DMS53 (cell line): ENCODE data around the gene ABHD14A.
A peak's percentile ranks its signal among the peaks of the same experiment; 100 is the strongest.

Experiments used
- DNase-seq: peaks from one replicate; lab custom pipeline; 2025; lab: John Stamatoyannopoulos, UW

Gene ABHD14A

DNA sequence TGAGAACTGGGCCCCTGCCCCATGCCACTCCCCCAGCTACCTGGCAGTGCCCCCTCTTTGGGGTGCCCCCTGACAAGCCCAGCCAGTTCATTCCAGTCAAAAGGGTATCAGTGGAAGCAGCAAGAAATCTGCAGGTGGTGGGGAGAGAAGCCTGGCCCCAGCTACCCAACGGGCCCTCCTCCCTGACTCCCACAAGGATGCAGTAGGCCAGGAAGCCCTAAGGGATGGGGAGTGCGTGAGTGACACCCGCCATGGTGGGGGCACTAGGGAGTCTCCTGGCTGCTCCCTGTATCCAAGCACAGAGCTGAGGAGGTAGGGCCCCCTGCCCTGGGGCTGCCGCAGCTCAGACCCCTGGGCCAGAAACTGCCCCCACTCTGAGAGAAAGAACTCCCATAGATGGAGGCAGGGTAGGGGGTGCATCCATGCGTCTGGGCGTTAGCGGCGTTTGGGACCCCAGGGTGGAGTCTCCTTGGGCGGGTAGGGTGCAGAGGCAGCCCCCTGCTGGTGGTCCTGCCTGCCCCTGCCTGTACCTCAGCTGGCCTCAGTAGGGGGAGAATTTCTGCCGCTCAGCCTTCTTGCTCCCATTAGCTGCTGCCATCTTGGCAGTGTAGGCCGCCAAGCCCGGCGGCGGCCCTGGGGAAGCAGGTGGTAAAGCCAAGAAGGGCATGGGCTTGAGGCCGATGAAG lies 17.2 kb upstream of the ABHD14A start:
- DNase-seq = no peak

DNA sequence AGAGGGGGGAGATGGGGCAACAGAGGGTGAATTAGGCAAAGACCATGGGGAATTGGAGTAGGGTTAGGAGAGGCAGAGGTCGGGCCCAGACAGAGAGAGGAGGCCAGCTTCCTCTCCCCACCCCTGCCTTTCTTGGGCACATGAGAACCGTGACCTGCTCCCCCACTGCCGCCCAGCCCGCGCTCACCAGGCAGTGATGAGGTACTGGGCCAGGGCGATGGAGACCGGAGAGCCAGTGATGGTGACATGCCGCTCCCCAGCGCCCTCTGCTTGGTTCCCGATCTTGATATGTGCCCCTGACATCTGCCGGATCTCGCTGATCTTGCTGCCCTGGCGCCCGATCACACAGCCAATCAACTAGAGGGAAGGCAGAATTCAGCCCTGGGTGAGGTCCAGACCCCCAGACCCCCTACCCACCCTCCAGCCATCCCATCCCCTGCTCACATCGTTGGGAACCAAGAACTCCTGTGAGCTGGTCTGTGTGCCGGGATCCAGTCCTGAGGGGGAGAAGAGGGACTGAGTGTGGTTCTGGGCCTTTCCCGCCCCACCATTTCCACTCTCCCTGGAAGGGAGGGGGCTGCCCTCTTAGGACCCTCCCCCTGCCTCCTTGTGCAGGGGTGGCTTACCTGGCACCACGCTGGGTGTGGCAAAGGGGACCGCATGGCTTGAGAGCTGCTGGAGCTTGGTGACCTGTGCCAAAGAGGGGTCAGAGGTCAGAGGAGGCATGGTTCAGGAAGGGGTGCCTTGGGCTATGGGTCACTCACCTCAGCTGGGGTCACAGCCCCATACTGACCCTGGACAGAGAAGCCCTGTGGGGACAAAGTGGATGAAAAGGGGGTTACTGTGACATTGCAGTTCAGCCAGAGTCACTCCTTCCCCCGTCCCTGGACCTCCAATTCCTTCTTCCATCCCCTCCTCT lies 16.0 kb upstream of the ABHD14A start:
- no peak for DNase-seq

DNA sequence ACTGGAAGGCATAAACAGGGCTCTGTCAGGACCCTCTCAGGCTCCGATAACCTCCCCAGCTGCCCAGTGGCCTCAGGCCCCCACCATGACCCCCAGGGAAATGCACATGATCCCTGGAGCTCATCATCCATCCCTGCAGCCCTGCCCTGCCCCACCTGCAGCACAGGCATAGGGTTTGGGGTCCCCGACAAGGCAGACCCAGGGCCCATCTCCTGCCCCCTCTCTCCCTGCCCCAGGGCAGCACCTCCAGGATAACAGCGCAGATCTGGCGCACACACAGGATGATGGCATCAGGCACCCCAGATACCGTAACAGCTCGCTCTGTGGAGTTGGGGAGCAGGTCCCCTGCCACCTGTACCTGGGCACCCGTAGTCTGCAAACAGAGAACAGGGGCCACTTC lies 15.2 kb upstream of the ABHD14A start:
- DNase-seq = no peak

DNA sequence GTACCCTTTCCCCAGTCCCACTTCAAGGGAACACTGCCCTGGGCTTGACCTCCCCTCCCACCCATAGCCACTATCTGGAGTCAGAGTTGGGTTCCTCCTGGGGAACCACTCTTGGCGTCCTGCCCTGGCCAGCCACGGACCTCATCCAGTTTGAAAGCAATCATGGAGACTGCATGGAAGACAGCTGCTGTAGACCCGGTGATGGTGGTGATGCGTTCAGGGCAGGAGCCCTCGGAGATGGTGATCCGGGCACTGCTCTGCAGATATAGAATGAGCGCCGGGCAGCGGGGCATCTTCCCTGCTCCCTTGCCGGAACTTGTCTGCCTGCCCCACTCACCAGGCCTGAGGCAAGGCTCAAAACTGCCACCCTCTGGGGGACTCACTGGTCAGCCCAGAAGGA lies 14.5 kb upstream of the ABHD14A start:
- no peak for DNase-seq

DNA sequence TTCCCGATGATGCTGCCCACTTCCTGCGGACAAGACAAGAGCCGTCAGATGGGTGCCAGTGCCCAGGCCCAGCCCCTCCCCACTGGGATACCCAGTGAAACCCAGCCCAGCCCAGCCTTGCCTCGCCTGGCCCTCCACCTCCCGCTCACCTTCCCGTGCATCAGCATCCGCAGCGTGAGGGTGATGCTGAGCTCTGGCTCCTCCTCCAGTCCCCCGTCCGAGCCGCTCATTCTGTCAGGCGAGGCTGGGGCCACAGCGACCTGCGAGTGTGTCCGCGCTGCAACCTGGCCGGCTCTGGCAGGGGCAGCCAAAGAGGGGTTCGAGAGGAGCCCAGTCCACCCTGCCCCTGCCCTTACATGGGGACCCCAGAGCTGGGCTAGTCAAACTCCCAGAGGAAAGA lies 13.9 kb upstream of the ABHD14A start:
- DNase-seq = no peak

DNA sequence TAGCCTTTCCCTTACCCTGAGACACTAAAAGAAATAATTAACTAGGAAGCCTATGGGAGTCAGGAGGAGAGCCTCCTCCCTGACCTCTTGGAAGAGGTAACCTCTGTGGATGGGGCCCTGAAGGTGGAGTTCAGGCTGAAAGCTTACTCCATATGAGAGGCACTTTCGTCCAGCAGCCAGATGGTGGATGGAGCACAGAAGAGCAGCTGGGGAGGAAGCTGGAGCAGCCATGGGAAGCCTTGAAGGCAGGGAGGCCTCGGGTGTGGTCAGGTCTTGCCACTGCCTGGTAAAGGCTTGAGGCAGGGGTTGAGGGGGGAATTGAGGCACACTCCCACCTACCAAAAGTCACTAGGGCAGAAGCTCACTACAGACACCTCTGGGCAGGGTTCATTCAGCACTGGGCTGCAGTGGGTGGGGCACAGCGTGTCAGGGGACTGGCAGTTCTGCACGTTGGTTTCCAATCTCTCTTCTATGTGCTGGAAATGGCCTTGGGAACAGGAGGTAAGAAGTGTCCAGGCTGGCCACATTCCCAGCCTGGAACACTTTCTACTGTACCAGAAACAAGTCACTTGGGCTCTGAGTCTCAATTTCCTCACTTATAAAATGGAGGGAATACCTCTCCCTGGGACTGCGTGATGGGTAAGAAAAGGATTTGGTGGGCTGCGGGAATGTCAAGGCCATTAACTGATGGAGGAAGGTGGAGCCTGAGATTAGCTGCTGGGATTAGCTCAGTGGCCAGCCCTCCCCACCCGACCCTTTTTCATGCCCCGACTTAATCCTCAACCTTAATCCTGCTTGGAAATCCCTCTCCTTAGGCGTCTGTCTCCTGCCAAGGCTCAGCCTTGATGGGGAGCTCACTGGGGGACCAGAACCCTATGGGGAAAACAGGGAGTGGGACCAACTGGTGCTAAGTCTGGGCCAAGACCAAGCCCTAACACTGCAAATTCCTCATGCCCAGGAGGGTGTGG lies 13.0 kb upstream of the ABHD14A start:
- DNase-seq = no peak

DNA sequence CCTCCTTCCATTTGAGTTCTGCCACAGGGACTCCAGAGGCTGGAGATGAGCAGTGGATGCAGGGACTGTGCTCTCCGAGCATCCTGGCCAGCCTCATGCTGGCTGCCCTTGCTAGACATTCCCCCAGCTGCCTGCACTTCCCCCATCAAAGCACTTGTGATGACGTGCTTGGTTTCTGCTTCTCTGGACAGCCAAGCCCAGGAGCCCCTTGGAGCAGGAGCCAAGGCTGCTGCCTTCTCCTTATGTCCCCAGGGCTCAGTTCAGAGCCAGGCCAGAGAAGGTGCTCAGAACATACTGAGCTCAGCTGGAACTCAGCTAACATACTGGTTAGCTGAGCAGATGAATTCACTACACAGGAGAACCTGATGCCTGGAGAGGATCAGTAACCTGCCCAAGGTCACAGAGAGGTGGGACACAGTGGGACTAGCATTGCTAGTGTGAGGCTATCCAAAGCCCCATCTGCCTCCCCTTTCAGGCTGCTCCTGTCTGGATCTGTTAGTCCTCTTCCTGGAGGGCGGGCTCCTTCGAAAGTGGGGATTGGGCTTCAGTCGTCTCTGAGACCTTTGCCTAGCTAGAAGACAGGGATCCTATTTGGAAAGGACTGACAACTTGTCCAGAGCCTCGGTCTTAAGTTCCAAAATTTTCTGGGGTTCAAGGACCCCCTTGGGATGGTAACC lies 11.9 kb upstream of the ABHD14A start:
- DNase-seq = no peak

DNA sequence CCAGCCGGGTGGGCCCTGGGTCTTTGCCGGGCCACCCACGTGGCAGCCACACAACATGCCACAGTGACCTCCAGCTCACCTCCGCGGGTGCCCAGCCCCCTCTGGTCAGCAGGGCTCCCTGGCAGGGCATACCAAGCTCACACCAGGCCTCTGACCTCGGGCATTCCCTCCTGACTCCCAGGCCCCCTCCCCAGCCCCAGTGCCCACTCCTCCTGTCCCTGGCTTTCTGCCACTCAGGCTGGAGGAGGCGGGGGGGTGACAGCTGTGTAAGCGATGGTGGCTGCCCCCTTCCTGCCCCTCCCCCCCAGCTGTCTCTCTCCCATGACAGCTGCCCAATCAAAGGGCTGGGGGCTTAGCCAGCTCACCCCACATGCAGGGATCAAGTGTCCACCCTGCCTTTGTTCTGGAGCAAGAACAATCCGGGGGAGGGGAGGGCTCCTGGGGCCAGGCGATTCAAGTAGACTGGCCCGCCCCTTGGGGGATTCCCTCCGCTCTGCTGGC lies 10.9 kb upstream of the ABHD14A start:
- DNase-seq = no peak

DNA sequence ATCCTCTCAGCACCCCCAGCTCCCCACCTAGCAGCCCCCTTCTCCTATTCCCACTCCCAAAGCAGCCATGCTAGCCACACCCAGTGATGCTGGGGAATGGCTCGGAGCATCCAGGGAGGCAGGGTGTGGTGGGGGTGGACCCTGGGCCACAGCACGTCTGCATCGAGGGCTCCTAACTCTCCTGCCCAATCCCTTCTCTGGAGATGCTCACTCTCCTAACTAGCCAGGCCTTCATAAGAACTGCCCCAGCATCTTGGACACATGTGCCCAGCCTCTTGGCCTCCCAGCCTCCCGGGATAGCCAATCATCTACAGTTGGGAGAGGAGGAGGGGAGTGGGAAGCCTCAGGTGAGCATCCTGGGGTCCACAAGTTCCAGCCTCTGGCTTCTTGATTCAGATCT lies 10.3 kb upstream of the ABHD14A start:
- no peak for DNase-seq

DNA sequence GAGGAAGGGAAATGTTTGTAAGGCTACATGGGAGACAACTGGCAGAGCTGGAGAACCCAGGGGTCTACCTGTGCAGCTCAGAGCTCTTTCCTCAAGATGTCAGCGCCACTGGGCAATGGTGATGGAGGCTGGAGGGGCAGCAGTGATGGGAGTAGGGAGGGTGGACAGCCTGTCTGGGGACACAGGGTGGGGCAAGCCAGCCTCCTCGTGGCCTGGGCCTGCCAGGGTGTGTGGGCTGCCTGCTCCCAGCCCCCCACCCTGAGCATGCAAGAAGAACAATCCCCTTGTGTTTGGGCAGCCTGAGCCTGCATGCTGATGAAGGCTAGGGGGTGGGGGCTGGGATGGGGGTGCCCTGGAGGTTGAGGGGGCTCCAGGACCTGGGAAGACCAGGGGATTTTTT lies 8.8 kb upstream of the ABHD14A start:
- no peak for DNase-seq

DNA sequence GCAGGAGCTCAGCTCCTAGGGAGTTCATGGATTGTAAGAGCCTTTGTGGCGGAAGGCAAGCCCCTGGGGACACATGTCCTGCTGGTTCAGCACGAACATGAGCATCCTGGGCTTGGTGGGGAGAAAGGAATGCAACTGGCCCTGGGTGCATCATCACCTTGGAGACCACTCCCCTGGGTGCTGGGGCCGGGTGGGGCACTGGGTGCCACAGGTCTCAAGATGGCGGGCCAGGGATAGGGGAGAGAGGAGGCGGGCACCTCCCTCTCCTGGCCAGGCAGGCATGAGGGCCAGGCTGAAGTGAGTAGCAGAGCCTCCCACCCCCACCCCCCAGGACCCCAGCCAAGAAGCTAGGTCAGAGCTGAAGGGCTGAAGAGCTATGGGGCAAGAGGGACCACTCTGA lies 8.4 kb upstream of the ABHD14A start:
- no peak for DNase-seq

DNA sequence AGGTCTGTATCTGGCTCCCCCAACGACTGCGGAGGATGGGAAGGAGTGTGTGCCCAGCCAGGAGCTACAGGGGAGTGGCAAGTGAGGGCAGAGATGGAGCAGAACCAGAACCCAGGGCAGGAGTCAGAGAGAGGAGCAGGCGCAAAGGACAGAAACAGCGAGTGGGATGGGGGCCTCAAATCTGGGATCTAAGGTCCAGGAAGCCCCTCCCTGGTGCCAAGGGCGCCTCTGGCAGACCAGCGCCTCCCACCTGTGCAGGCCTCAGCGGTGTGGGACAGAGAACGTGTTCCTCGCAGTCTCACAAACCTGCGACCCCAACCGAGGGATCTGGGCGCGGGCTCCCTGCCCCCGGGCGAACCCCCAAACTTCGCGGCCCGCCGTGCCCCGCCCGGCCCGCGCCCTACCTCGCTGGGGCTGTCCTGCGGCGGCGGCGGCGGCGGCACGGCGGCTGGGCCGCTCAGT lies 7.9 kb upstream of the ABHD14A start:
- DNase-seq = peak; percentile 48

DNA sequence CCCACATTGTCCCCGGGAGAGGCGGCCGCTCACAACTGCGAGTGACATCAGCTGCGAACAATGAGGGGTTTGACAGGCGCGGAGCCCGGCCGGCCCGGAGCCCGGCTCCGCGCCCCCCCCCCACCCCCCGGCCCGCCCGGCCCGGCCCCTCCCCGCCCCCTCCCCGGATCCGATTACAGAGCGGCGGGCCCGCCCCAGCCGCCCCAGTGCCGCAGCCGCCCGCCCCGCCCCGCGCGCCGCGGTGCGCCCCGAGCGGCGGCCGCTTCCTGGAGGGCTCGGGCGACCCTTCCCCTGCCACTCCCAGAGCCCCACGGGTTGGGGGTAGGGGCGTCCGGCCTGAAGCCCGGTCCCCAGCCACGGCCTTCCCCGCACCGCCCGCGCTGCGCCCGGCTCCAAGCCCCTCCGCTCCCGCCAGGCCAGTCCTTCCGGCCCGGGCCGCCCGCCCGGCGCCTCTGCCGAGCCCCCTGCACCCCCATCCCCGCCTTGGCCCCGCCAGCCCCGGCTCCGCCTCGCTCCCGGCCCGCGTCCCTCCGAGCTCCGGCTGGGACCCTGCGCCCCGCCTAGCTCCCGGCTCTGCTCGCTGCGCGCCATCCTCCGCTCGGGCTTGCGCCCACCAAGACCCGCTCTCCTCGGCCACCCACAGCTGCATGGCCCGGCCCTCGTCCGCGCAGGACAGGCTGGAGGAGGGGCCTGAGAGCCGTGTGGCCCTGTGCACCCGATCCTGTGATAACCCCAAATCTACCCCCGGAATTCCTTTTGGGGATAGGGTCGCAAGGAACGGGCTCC lies 7.3 kb upstream of the ABHD14A start, which contains the start of gene PCBP4:
Gene PCBP4 (minus strand): TSS at position 71 of the 786 bp plus-strand sequence. CDS start 6,214 bp downstream, outside the sequence.
- peak; percentile 63 for DNase-seq

DNA sequence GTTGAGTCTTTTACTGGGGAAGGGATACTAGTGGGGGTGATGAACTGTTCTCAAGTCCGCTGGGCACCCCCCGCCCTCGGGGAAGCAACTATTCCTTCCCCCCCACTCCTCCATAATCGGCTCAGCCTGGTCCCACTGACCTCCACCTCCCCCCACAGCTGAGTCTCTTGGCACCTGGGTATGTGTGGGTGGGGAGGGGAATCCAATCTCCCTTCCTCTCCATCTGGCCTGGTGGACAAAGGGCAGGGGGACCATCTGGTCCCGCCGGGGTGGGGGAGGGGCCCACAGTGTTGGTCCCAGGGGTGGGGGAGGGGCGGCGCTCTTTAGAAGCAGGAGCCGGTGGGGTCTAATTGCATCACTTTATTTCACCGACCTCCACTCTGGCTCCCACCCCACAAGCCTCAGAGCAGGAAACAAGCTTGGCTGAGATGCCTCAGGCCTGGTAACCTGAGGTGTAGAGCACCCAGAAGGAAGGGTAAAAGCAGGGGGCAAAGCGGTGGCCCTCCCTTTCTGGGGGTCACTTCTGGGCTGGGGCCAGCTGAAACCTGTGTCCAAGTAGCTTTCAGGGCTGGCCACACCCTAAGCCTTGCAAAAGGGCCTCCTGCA lies 6.6 kb upstream of the ABHD14A start:
- peak; percentile 25 for DNase-seq

DNA sequence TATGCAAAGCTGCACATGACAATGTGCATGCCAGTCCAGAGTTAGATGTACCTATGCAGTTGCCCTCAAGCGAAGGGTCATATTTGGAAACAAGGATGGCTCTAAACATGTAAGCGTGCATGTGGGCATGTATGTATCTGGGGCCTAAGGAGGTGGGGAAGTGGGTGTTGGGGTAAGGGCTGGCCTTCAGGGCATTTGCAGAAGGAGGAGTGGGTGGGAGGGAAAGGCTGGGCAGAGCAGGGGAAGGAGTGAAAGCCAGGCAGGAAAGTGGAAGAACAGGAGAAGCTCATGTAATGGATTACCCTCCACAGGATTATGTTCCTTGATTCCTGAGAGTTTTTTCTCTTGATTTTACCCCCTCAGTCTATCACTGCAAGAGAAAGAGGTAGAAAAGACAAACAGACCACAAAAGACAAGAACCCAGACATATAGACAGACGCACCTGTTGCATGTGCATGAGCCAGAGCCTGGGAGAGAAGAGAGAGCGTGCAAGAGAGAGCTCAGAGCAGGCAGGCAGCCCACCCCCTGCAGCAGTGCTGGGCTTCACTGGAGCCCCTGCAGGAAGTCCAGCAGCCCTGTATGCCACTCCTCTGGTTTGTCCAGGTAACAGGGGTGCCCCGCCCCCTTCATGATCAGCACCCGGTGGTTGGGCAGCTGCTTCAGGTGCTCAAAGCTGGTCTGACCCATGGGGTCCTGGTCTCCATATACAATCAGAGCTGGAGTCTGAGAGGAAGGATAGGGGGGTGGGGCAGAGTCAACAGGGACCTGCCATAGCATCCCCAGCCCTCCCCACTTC lies 5.8 kb upstream of the ABHD14A start:
- peak; percentile 17 for DNase-seq

DNA sequence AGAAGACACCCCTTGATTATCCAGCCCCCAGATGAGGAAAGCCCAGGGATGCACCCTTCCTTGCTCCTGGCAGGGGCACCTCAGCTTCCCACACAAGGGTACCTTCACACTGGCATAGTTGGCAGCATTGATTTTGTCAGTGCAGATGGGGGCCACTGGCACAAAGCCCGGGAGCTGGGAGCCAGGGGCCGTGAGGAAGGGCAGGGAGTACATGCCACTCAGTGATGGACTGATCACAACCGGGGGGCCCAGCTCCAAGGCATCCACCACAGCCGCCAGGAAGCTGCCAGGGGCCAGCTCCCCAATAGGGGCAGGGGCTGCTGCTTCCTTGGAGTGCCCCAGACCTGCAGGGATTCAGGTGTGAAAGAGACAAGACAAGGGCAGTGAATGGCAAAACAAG lies 5.0 kb upstream of the ABHD14A start:
- no peak for DNase-seq

DNA sequence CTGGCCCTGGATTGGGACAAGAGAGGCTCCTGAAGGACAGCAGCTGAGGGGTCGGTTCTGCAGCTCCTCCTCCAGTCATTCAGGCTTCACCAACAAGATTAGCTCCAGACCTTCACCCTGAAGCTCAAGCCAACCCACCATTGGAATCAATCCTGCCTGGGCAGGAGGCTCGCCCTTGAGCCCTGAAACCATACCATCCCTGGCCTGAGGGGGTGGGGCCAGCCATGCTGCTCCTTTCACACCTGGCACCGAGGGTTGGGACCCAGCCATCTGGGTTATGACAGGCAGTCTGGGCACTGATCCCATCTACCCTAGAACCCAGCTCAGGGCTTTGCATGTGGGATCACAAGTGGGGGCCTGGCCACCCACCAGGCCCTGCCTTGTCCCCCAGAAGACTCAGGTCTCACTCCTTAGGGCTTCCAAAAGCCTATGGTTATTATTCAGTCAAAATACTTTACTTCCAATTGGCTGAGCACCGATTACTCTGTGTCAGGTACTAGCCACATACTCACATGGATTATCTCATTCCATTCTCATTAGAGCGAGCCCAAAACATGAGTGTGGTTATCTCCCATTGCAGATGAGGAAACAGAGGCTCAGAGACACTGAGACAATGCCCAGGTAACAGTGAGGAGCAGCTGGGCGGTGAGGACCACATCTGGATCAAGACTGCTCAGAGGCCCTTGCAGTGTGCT lies 4.1 kb upstream of the ABHD14A start:
- DNase-seq = no peak

DNA sequence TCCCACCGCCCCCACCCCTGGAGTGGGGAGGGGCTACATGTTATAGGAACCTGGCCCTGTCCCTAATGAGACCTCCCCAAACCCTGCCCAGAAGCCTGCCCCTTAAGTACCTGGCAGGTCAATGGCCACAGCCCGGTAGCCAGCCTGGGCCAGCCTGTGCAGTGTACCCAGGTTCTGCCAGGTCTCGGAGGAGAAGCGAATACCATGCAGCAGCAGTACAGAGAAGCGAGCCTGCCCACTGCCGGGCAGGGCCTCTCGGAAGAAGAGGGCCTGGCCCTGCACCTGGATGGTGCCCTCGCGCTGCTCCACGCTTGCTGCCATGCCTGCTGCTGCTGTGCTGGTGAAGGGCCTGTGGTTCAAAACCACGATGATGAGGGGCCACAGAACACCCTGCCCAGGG lies 3.5 kb upstream of the ABHD14A start:
- DNase-seq = no peak
